Trophoblast cell (in vitro differentiated cells and primary cell): ENCODE results near the gene ERCC6.

Experiments used
- DNase-seq, 2 donors: peaks; one replicate each; pipeline ENCODE4 v3.0.0-alpha.2; 2016
- H2AFZ ChIP-seq: 2 replicates; pipeline ENCODE4 v1.6.1; 2013; ENCODE audit warnings: low read length, moderate library complexity, mild to moderate bottlenecking; ENCODE audit not compliant: insufficient read depth, poor library complexity
- H2AK5ac ChIP-seq: 2 replicates; pipeline ENCODE4 v1.6.1; 2013; ENCODE audit warnings: mild to moderate bottlenecking, low read length
- H2BK120ac ChIP-seq: 2 replicates; pipeline ENCODE4 v1.6.1; 2013; ENCODE audit warnings: low read length, mild to moderate bottlenecking, moderate library complexity; ENCODE audit not compliant: insufficient read depth, poor library complexity
- H2BK12ac ChIP-seq: 2 replicates; pipeline ENCODE4 v1.6.1; 2013; ENCODE audit warnings: mild to moderate bottlenecking, low read length, moderate library complexity
- H2BK5ac ChIP-seq: 2 replicates; pipeline ENCODE4 v1.6.1; 2013; ENCODE audit warnings: low read length, low read depth, moderate library complexity, mild to moderate bottlenecking; ENCODE audit not compliant: poor library complexity
- H3K14ac ChIP-seq: 2 replicates; pipeline ENCODE4 v1.6.1; 2013; ENCODE audit warnings: mild to moderate bottlenecking, low read length
- H3K18ac ChIP-seq: 2 replicates; pipeline ENCODE4 v1.6.1; 2013; ENCODE audit warnings: mild to moderate bottlenecking, low read length
- H3K23ac ChIP-seq: 2 replicates; pipeline ENCODE4 v1.6.1; 2013; ENCODE audit warnings: low read length
- H3K27ac ChIP-seq: 2 replicates; pipeline ENCODE4 v1.5.1; 2013; ENCODE audit warnings: low read depth, mild to moderate bottlenecking, inconsistent platforms, low read length, moderate library complexity
- H3K27me3 ChIP-seq: 2 replicates; pipeline ENCODE4 v1.6.1; 2013; ENCODE audit warnings: inconsistent platforms, mild to moderate bottlenecking, low read length, moderate library complexity; ENCODE audit not compliant: insufficient read depth
- H3K36me3 ChIP-seq, 2 experiments: 1 replicate in 1 of 2; 2 replicates in 1 of 2; pipeline ENCODE4 v1.6.1; 2013; ENCODE audit warnings: low read length in 2 of 2, mild to moderate bottlenecking in 2 of 2, moderate library complexity in 1 of 2; ENCODE audit not compliant: insufficient read depth in 2 of 2, control insufficient read depth in 1 of 2
- H3K4ac ChIP-seq: 2 replicates; pipeline ENCODE4 v1.6.1; 2013; ENCODE audit warnings: low read depth, mild to moderate bottlenecking, low read length, moderate library complexity
- H3K4me1 ChIP-seq, 2 experiments: 1 replicate in 1 of 2; 2 replicates in 1 of 2; pipeline ENCODE4 v1.6.1; 2013; ENCODE audit warnings: low read length in 2 of 2, mild to moderate bottlenecking in 2 of 2, moderate library complexity in 1 of 2; ENCODE audit not compliant: insufficient read depth in 2 of 2, control insufficient read depth in 1 of 2
- H3K4me2 ChIP-seq: 2 replicates; pipeline ENCODE4 v1.6.1; 2013; ENCODE audit warnings: inconsistent platforms, mild to moderate bottlenecking, low read length, moderate library complexity
- H3K4me3 ChIP-seq: 2 replicates; pipeline ENCODE4 v1.5.1; 2013; ENCODE audit warnings: mild to moderate bottlenecking, low read depth, low read length, inconsistent platforms
- H3K79me1 ChIP-seq: one replicate; pipeline ENCODE4 v1.6.1; 2013; ENCODE audit warnings: low read length
- H3K79me2 ChIP-seq: 2 replicates; pipeline ENCODE4 v1.6.1; 2013; ENCODE audit warnings: low read length, mild to moderate bottlenecking; ENCODE audit not compliant: control insufficient read depth, insufficient read depth, poor library complexity
- H3K9ac ChIP-seq: 2 replicates; pipeline ENCODE4 v1.6.1; 2013; ENCODE audit warnings: mild to moderate bottlenecking, low read length
- H3K9me3 ChIP-seq: 2 replicates; pipeline ENCODE4 v1.6.1; 2013; ENCODE audit warnings: low read depth, mild to moderate bottlenecking, control low read depth, inconsistent platforms, low read length; ENCODE audit not compliant: insufficient read depth
- H4K12ac ChIP-seq: 2 replicates; pipeline ENCODE4 v1.6.1; 2013; ENCODE audit warnings: low read depth, mild to moderate bottlenecking, low read length, moderate library complexity
- H4K8ac ChIP-seq: 2 replicates; pipeline ENCODE4 v1.6.1; 2013; ENCODE audit warnings: low read depth, mild to moderate bottlenecking, low read length, moderate library complexity
- H4K91ac ChIP-seq: one replicate; pipeline ENCODE4 v1.6.1; 2013; ENCODE audit warnings: low read depth, mild to moderate bottlenecking, low read length, moderate library complexity
- WGBS: extraction: QIAGEN DNeasy Blood & Tissue Kit; methylation state at CpG from one replicate; pipeline ENCODE4 v1.1.7; 2013; ENCODE audit warnings: missing lambda C conversion rate; ENCODE audit not compliant: insufficient read length, insufficient coverage; ENCODE audit errors: extremely low coverage; 5-methylcytosine and 5-hydroxymethylcytosine counted together

ERCC6 gene

DNA sequence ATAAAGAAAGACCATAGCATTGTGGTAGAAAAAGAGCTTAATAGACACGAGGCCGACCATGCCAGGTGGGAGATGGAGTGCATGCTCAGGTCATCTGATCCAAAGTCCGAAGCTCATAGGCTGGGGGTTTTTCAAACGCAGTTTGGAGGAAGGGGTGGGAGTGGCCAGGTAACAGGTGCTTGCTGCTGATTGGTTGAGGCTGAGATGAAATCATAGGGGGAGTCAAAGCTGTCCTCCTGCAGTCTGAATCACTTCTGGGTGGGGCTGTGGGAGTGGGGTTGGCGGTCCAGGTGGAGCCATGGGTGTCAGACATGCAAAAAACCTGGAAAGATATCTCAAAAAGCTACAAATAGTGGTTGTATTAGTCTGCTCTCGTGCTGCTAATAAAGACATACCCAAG, 2.8 kb upstream of the ERCC6 start:
- H2AFZ ChIP-seq = no peak overlapping the region
- no peaks in the 10 kb centered on the region for H3K36me3 ChIP-seq
- WGBS = no CpG with 5 or more reads among the region's 6 CpGs
- no peak overlapping the region for H4K91ac ChIP-seq
- H4K8ac ChIP-seq = no peak overlapping the region
- no peak overlapping the region for H4K12ac ChIP-seq
- H3K79me2 ChIP-seq = peaks cover 3% of the 10 kb centered on the region
- H3K4me3 ChIP-seq = no peak overlapping the region
- no peak for DNase-seq
- no peak overlapping the region for H3K14ac ChIP-seq
- no peaks in the 10 kb centered on the region for H3K9me3 ChIP-seq
- peaks cover 2 to 9% of the 10 kb centered on the region in 2 experiments for H3K4me1 ChIP-seq
- no peak overlapping the region for H2BK12ac ChIP-seq
- peaks cover 8% of the 10 kb centered on the region for H3K79me1 ChIP-seq
- no peak overlapping the region for H3K23ac ChIP-seq
- no peak overlapping the region for H3K4me2 ChIP-seq
- no peak overlapping the region for H2AK5ac ChIP-seq
- H2BK5ac ChIP-seq = no peak overlapping the region
- no peak overlapping the region for H3K18ac ChIP-seq
- H3K4ac ChIP-seq = no peak overlapping the region
- H3K27me3 ChIP-seq = no peaks in the 10 kb centered on the region
- H3K27ac ChIP-seq = no peak overlapping the region
- H3K9ac ChIP-seq = no peak overlapping the region
- H2BK120ac ChIP-seq = no peak overlapping the region

DNA sequence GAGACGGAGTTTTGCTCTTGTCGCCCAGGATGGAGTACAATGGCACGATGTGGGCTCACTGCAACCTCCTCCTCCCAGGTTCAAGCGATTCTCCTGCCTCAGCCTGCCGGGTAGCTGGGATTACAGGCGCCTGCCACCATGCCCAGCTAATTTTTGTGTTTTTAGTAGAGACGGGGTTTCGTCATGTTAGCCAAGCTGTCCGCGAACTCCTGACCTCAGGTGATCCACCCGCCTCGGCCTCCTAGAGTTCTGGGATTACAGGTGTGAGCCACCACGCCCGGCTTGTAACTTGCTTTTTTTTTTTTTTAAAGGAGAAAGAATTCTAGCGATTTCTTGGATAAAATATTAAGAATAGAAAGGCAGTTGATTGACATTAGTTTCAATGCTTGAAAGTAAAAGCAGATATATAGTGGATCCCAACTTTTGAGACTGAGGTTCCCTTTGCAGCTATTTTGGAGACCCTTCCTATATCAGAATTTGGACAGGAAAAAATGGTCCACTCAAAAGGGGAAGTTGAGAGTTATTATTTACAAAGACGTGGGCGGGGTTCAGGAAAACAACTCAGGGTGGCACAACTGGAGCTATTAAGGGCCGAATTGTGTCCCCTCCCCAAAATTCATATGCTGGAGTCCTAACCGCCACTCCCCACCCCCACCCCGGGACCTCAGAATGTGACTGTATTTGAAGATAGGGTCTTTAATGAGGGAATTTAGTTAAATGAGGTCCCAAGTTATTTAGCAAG, 1.3 kb upstream of the ERCC6 start:
- Histone ChIP-seq H3K79me1 (peaks cover 8% of the 10 kb centered on the region), H3K4me3 (no peak overlapping the region), H2AK5ac (no peak overlapping the region), H4K91ac (no peak overlapping the region), H3K9me3 (no peaks in the 10 kb centered on the region), H3K18ac (no peak overlapping the region), H3K79me2 (peaks cover 3% of the 10 kb centered on the region), H4K8ac (no peak overlapping the region), H3K23ac (no peak overlapping the region), H2BK120ac (no peak overlapping the region), H3K14ac (no peak overlapping the region), H3K9ac (no peak overlapping the region), H3K36me3 (no peaks in the 10 kb centered on the region), H3K4me1 (peaks cover 2 to 9% of the 10 kb centered on the region in 2 experiments), H2BK5ac (no peak overlapping the region), H3K4me2 (peak overlapping the region; percentile 89), H3K27me3 (no peaks in the 10 kb centered on the region), H2AFZ (no peak overlapping the region), H3K4ac (no peak overlapping the region), H4K12ac (no peak overlapping the region), H3K27ac (no peak overlapping the region), H2BK12ac (no peak overlapping the region)
- no CpG with 5 or more reads among the region's 20 CpGs for WGBS
- DNase-seq = no peak

DNA sequence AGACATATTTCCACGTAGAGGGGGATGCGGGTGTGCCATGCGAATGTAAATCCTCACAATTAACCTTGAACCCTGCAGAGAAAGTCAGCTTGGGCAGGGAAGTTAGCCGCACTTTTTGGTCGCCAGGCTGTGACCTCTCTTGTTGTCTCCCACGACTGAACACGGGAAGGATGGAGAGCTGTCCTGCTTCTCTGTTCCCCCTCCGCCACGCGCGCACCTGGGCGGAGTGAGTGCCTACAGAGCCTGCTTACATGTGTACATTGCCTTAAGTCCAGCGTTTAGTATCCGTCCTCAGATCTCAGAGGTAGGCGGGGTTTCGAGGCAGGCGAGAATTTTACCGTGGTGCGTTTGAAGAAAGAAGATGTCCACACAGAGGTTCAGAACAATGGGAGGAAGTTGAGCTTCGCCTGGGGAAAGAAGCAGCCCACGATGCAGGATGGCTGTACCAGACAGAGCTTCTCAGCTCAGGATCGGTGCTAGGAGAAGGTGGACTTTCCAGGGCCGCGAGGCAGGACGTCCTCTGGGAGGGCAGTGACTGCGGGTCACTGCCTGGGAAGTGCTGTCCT, 482 bp upstream of the ERCC6 start:
- Histone ChIP-seq H2BK120ac (peak overlapping the region; percentile 2), H4K8ac (peak overlapping the region; percentile 70), H3K4me2 (peak overlapping the region; percentile 89), H3K79me2 (peaks cover 3% of the 10 kb centered on the region), H3K27me3 (no peaks in the 10 kb centered on the region), H3K27ac (peak overlapping the region; percentile 29), H3K18ac (no peak overlapping the region), H2BK5ac (peak overlapping the region; percentile 28), H4K12ac (peak overlapping the region; percentile 28), H2AK5ac (no peak overlapping the region), H3K9ac (peak overlapping the region; percentile 78), H4K91ac (peak overlapping the region; percentile 64), H2BK12ac (peak overlapping the region; percentile 19), H3K4me1 (peaks cover 2 to 9% of the 10 kb centered on the region in 2 experiments), H3K4me3 (peak overlapping the region; percentile 76), H3K9me3 (no peaks in the 10 kb centered on the region), H3K23ac (no peak overlapping the region), H3K36me3 (peaks cover 0 to 2% of the 10 kb centered on the region in 2 experiments), H3K14ac (peak overlapping the region; percentile 9), H2AFZ (peak overlapping the region; percentile 77), H3K4ac (no peak overlapping the region), H3K79me1 (peaks cover 8% of the 10 kb centered on the region)
- peak; percentile 37 to 60 for DNase-seq
- WGBS = no CpG with 5 or more reads among the region's 26 CpGs

DNA sequence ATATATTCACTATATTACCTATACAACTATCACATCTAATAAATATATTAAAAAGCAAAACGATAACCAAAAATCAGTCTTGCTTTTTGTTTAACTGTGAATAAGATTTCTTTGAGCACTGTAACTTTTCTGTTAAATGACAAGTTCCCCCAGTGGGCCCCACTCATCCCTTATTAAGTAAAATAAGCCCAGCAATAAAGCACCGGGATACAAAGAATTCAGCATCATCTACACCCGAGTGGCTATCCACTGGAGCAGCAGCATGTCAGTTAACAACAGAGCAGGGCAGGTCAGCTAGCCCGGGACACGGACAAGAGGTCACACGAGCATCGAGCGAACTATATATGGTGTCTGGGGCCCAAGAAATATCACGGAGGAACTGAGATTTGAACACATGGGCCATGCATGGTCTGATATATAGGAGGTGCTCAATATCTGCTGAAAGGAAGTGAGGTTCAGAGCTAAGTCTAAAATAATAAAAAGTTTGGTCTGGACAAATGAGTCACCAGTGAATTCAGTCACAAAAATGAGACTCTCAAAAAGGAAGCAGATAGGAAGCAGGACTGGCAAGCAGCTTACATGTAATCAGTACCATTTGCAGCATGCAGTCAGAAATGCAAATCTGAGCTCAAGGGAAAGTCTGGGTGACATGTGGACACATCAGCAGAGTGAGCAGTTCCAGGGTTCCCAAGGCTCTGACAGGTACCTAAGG, 4.1 kb downstream of the ERCC6 start:
- Histone ChIP-seq H3K79me1 (peaks cover 8% of the 10 kb centered on the region), H3K23ac (no peak overlapping the region), H3K4me2 (no peak overlapping the region), H3K18ac (no peak overlapping the region), H4K91ac (no peak overlapping the region), H4K12ac (no peak overlapping the region), H3K27me3 (no peaks in the 10 kb centered on the region), H3K9ac (no peak overlapping the region), H3K36me3 (peaks cover 9 to 10% of the 10 kb centered on the region in 2 experiments), H3K4me3 (no peak overlapping the region), H2BK5ac (no peak overlapping the region), H3K14ac (no peak overlapping the region), H3K27ac (no peak overlapping the region), H2BK120ac (no peak overlapping the region), H4K8ac (no peak overlapping the region), H3K79me2 (peaks cover 3% of the 10 kb centered on the region), H2AK5ac (no peak overlapping the region), H3K4me1 (peaks cover 0 to 9% of the 10 kb centered on the region in 2 experiments), H3K4ac (no peak overlapping the region), H2AFZ (no peak overlapping the region), H3K9me3 (no peaks in the 10 kb centered on the region), H2BK12ac (no peak overlapping the region)
- DNase-seq = peak in 1 of 2 donors; percentile 11
- WGBS = no CpG with 5 or more reads among the region's 9 CpGs
